SJCRH30 (cell line): ENCODE results near the gene APBB2. TPM values are rescaled to one million over a fixed set of nuclear protein-coding genes. Genes with fewer than 3 reads are reported as not detected.

Experiments used
- DNase-seq, 2 experiments: peaks; one replicate each; pipeline ENCODE4 v3.0.0-alpha.2; 2015 to 2020
- H3K27ac ChIP-seq: fragments of 250-450 bp; sonication (Bioruptor Pico); 2 replicates; pipeline ENCODE4 v1.5.1; 2020; ENCODE audit warnings: mild to moderate bottlenecking, moderate library complexity
- H3K27me3 ChIP-seq: fragments of 250-450 bp; sonication (Bioruptor Pico); 2 replicates; pipeline ENCODE4 v1.5.1; 2020; ENCODE audit warnings: mild to moderate bottlenecking, moderate library complexity
- H3K36me3 ChIP-seq: fragments of 250-450 bp; sonication (Bioruptor Pico); 2 replicates; pipeline ENCODE4 v1.5.1; 2020; ENCODE audit warnings: mild to moderate bottlenecking, moderate library complexity
- H3K4me1 ChIP-seq: fragments of 250-450 bp; sonication (Bioruptor Pico); 2 replicates; pipeline ENCODE4 v1.5.1; 2020; ENCODE audit warnings: mild to moderate bottlenecking, moderate library complexity
- H3K4me3 ChIP-seq: fragments of 250-450 bp; sonication (Bioruptor Pico); 2 replicates; pipeline ENCODE4 v1.5.1; 2020; ENCODE audit warnings: mild to moderate bottlenecking, moderate library complexity
- H3K9me3 ChIP-seq: fragments of 250-450 bp; sonication (Bioruptor Pico); replicated peaks from 2 replicates; pipeline ENCODE4 v1.5.1; 2020; ENCODE audit warnings: mild to moderate bottlenecking, moderate library complexity
- total RNA-seq: library from RNA; depleted of rRNA; stranded (reverse); fragments of >200 nt; shearing (Covaris generic); gene quantifications from 2 replicates; pipeline ENCODE4 v1.2.3, GENCODE V29; 2014

The APBB2 gene
- total RNA-seq, 1 experiment from 2014 or later, result 89.7 TPM

- no peak for DNase-seq
- H3K4me1 ChIP-seq, result peaks cover 15% of the 10 kb centered on the region
- H3K9me3 ChIP-seq, result no peaks in the 10 kb centered on the region; the same call in 1 of the 2 replicates
- no peak overlapping the region for H3K4me3 ChIP-seq
- no peaks in the 10 kb centered on the region for H3K36me3 ChIP-seq
- H3K27me3 ChIP-seq, result no peaks in the 10 kb centered on the region
- H3K27ac ChIP-seq, result no peak overlapping the region
Measured at GRCh38 chr4:41080976-41081375, 133.4 kb downstream of the APBB2 start.

DNA sequence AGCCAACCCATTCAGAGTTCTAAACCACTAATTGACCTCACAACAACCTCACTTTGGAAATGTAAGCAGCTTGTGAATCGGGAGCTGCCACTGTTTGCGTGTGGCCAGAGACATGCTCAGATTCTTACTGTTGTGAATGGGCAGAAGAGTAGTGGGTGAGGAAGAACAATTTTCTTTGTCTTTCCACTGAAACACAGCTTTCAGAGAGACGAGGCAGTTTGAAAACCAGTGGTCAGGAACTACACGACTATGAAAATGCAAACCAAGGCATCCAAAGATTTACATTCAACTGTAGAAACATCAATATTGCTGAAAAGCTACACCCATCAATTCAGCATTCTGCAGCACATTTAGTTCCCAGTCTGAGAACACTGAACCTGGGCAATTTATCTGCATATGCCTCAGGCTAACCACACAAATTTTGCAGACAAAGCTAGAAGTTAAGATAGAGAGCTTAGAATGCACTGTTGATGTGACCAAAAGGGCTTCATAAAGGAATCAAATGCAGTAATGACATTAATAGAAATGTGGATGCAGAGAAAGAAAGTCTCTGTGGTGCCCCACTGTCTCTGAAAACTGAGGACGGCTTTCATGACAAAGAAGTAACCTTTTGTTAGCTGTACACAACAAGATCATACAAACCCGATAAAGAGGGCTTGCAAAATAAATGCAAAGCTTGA, 134.3 kb downstream of the APBB2 start:
- Histone ChIP-seq H3K4me3 (no peak overlapping the region), H3K4me1 (peaks cover 24% of the 10 kb centered on the region), H3K9me3 (no peaks in the 10 kb centered on the region), H3K27ac (no peak overlapping the region), H3K36me3 (no peaks in the 10 kb centered on the region), H3K27me3 (no peaks in the 10 kb centered on the region)
- DNase-seq, result no peak

DNA sequence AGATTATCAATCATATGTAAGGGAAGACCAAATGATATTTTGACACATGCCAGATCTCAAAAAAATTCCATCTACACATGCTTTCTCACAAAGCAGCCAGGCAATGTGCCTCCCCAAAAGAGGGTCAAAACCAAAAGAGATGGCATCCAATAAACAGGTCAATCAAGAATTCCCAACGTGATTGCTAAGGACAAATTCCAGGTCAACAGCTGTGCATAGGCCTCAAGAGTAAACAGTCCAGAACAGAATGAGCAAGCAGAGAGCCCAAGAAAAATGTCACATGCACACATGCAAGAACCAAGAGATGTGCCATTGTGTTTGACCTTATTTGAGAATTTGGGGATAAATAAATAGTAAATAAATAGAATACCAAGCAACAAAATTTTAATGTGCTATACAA, 136.7 kb downstream of the APBB2 start:
- H3K9me3 ChIP-seq, result no peaks in the 10 kb centered on the region
- no peak overlapping the region for H3K27ac ChIP-seq
- H3K36me3 ChIP-seq, result no peaks in the 10 kb centered on the region
- H3K4me1 ChIP-seq, result peaks cover 27% of the 10 kb centered on the region
- peak; percentile 22 to 32 for DNase-seq
- no peaks in the 10 kb centered on the region for H3K27me3 ChIP-seq
- no peak overlapping the region for H3K4me3 ChIP-seq

DNA sequence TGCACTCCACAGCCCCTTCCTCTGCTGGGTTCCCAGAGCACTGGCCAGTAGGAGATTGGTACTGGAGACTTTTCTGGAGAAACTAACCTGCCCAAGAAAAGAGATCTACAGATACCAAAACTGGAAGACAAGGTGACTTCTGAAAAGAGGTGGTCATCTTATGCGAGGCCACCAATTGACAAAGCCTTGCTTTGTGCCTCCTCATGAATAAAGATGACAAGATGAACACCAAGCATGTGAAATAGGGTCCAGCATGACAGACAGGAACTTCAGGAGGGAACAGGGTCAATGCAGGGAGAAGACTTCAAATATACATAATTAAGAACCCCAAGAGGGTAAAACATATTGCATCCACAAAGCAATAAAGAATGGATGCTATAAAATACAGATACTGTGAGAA, 137.9 kb downstream of the APBB2 start:
- DNase-seq, result no peak
- Histone ChIP-seq H3K9me3 (no peaks in the 10 kb centered on the region), H3K36me3 (no peaks in the 10 kb centered on the region), H3K4me3 (no peak overlapping the region), H3K4me1 (peaks cover 39% of the 10 kb centered on the region), H3K27ac (no peak overlapping the region), H3K27me3 (no peaks in the 10 kb centered on the region)

GRCh38 chr4:41074215-41074614, 140.1 kb downstream of the APBB2 start:
- Histone ChIP-seq H3K27ac (no peak overlapping the region), H3K27me3 (no peaks in the 10 kb centered on the region)

GRCh38 chr4:41072021-41072777, 142.1 kb downstream of the APBB2 start:
- H3K27me3 ChIP-seq, result no peaks in the 10 kb centered on the region
- no peaks in the 10 kb centered on the region for H3K9me3 ChIP-seq
- H3K4me1 ChIP-seq, result peaks cover 34% of the 10 kb centered on the region
- H3K36me3 ChIP-seq, result no peaks in the 10 kb centered on the region
- peak; percentile 80 to 91 for DNase-seq
- no peak overlapping the region for H3K4me3 ChIP-seq
- H3K27ac ChIP-seq, result peak overlapping the region; percentile 58

More at GRCh38 chr4:41074215-41074614, 140.1 kb downstream of the APBB2 start:
- no peak for DNase-seq
- no peaks in the 10 kb centered on the region for H3K9me3 ChIP-seq
- H3K4me3 ChIP-seq, result no peak overlapping the region
- peaks cover 46% of the 10 kb centered on the region for H3K4me1 ChIP-seq
- no peaks in the 10 kb centered on the region for H3K36me3 ChIP-seq

- H3K4me1 ChIP-seq, result peaks cover 29% of the 10 kb centered on the region
- H3K27me3 ChIP-seq, result no peaks in the 10 kb centered on the region
- no peak overlapping the region for H3K4me3 ChIP-seq
- H3K9me3 ChIP-seq, result no peaks in the 10 kb centered on the region
- no peaks in the 10 kb centered on the region for H3K36me3 ChIP-seq
- H3K27ac ChIP-seq, result no peak overlapping the region
- DNase-seq, result no peak
Measured at GRCh38 chr4:41070516-41071281, 143.6 kb downstream of the APBB2 start.

DNA sequence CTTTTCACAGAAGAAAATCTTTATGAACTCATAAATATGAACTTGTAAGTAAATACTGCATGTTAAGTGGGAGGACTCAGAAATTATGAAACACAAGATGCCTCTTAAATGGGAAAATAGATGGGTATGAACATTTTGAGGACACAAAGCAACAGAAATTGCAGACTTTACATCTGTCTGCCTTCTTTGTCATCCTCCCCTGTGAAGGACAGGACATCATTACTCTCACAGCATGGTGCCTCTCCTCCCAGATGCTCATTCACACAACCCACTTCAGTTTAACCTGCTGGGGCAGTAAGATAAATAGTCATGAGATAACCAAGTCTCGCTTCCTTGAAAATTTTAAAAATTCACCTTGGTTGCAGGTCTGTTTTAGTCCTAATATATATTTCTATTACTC, 144.5 kb downstream of the APBB2 start:
- no peaks in the 10 kb centered on the region for H3K9me3 ChIP-seq
- H3K36me3 ChIP-seq, result no peaks in the 10 kb centered on the region
- H3K4me3 ChIP-seq, result no peak overlapping the region
- H3K27ac ChIP-seq, result no peak overlapping the region
- no peak for DNase-seq
- H3K4me1 ChIP-seq, result peaks cover 22% of the 10 kb centered on the region
- no peaks in the 10 kb centered on the region for H3K27me3 ChIP-seq

DNA sequence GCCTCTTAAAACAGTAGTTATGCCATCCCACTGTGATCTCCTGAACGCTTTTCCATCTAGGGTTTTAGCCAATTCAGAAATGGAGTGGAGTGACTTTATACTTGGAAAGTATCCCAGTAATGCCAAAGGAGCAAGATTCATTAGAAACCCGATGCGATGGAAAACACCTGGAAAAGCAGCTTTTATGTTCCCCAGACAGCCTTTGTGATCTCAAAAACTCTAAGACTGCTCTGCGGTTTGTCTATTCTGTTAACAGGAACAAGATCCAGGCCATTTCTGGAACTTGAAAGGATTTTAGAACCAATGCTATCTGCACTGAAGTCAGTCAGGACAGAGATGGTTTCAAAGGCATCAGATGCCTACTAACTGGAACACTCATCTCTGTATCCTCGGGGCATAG, 145.1 kb downstream of the APBB2 start:
- H3K9me3 ChIP-seq, result no peaks in the 10 kb centered on the region
- H3K27me3 ChIP-seq, result no peaks in the 10 kb centered on the region
- no peaks in the 10 kb centered on the region; the same call in 1 of the 2 replicates for H3K36me3 ChIP-seq
- no peak overlapping the region for H3K4me3 ChIP-seq
- no peak overlapping the region for H3K27ac ChIP-seq
- no peak for DNase-seq
- H3K4me1 ChIP-seq, result peaks cover 22% of the 10 kb centered on the region

DNA sequence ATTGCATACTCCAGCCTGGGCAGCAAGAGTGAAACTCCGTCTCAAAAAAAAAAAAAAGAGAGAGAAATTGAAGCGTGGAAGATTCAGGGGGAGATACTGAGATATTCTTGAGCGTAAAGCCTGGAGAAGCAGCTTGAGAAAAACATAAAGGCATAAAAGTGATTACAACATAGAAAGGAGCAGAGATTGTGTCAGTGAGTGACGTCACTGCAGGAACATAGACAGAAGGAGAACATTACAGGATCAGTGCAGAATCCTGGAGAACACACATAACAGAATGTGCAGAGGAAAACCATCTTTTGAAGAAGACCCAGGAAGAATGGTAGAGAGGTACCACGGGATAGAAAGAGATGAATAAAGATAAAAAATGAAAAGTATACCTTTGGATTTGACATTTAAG, 147.0 kb downstream of the APBB2 start:
- no peak for DNase-seq
- peaks cover 16% of the 10 kb centered on the region for H3K4me1 ChIP-seq

GRCh38 chr4:41066049-41066448, 148.3 kb downstream of the APBB2 start:
- no peak for DNase-seq
- Histone ChIP-seq H3K9me3 (no peaks in the 10 kb centered on the region), H3K27ac (no peak overlapping the region)

More for the DNA sequence above, 147.0 kb downstream of the APBB2 start:
- Histone ChIP-seq H3K27me3 (no peaks in the 10 kb centered on the region), H3K9me3 (no peaks in the 10 kb centered on the region), H3K4me3 (no peak overlapping the region), H3K36me3 (no peaks in the 10 kb centered on the region; the same call in 1 of the 2 replicates), H3K27ac (no peak overlapping the region)

DNA sequence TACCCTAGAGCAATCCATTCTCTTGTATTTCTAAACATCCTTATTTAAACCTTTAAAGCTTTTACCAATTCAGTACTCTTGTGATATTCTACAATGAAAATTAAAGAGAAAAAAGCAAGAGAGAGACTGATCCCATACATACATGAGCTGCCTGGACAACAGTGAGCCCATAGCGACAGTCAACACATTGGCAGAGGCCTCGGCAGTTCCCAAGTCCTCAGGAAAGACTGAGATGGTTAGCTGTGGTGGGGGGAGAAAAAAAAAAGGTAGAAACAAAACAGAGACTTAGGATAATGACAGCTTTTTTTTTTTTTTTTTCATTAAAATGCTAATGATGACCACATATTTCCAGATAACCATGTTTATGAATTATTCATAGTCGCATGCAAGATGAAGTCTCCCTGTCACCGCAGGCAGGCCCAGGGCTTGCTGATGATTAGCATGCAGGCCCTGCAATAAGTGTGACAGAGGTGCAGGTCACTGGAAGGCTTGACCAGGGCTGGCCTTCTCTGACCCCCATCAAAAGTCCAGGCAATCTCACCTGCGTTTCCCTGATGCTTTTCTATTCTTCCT, 148.8 kb downstream of the APBB2 start:
- no peak for DNase-seq
- no peaks in the 10 kb centered on the region for H3K27me3 ChIP-seq
- no peak overlapping the region for H3K4me3 ChIP-seq
- no peaks in the 10 kb centered on the region; the same call in 1 of the 2 replicates for H3K36me3 ChIP-seq
- H3K9me3 ChIP-seq, result no peaks in the 10 kb centered on the region
- H3K27ac ChIP-seq, result no peak overlapping the region
- peaks cover under 1% of the 10 kb centered on the region; the same call in 1 of the 2 replicates for H3K4me1 ChIP-seq

More at GRCh38 chr4:41066049-41066448, 148.3 kb downstream of the APBB2 start:
- Histone ChIP-seq H3K4me1 (peaks cover 5% of the 10 kb centered on the region; the same call in 1 of the 2 replicates), H3K36me3 (no peaks in the 10 kb centered on the region; the same call in 1 of the 2 replicates), H3K27me3 (no peaks in the 10 kb centered on the region), H3K4me3 (no peak overlapping the region)

- H3K27me3 ChIP-seq, result no peaks in the 10 kb centered on the region
- peaks cover 2% of the 10 kb centered on the region; the same call in 1 of the 2 replicates for H3K36me3 ChIP-seq
- no peak overlapping the region for H3K4me3 ChIP-seq
- H3K4me1 ChIP-seq, result no peaks in the 10 kb centered on the region
- H3K27ac ChIP-seq, result no peak overlapping the region
- DNase-seq, result no peak
- no peaks in the 10 kb centered on the region for H3K9me3 ChIP-seq
Measured at GRCh38 chr4:41064953-41065352, 149.4 kb downstream of the APBB2 start.

- H3K4me1 ChIP-seq, result no peaks in the 10 kb centered on the region; the same call in none of the 2 replicates
- DNase-seq, result no peak
Measured at GRCh38 chr4:41061482-41062185, 152.7 kb downstream of the APBB2 start.

More at GRCh38 chr4:41061482-41062185, 152.7 kb downstream of the APBB2 start:
- peaks cover 10% of the 10 kb centered on the region; the same call in 1 of the 2 replicates for H3K36me3 ChIP-seq
- no peak overlapping the region for H3K27ac ChIP-seq
- H3K4me3 ChIP-seq, result no peak overlapping the region
- H3K27me3 ChIP-seq, result no peaks in the 10 kb centered on the region
- H3K9me3 ChIP-seq, result no peaks in the 10 kb centered on the region
